H1 (cell line): ENCODE measurements around the gene CRKL. TPM values are rescaled to one million over a fixed set of nuclear protein-coding genes. Genes with fewer than 3 reads are reported as not detected.
A peak's percentile ranks its signal among the peaks of the same experiment; 100 is the strongest.

Experiments used
- BACH1 ChIP-seq: IDR thresholded peaks from 2 replicates; pipeline ENCODE4 v1.6.1; 2012; ENCODE audit warnings: low read length, improper control_type of control experiment
- CREB1 ChIP-seq: IDR thresholded peaks from 2 replicates; pipeline ENCODE4 v1.6.1; 2012; ENCODE audit warnings: inconsistent platforms
- CTBP2 ChIP-seq: IDR thresholded peaks from 2 replicates; pipeline ENCODE4 v1.7.0; 2011; ENCODE audit warnings: borderline replicate concordance, mild to moderate bottlenecking, moderate library complexity, mixed read lengths, low read length; ENCODE audit not compliant: insufficient read depth, insufficient read length
- EP300 ChIP-seq, 2 experiments: IDR thresholded peaks; 1 replicate in 1 of 2; 2 replicates in 1 of 2; pipeline ENCODE4 v1.6.1; 2011 to 2012; ENCODE audit warnings: low read depth in 2 of 2, low read length in 2 of 2, mild to moderate bottlenecking in 2 of 2, borderline replicate concordance in 1 of 2, inconsistent platforms in 1 of 2, moderate library complexity in 1 of 2
- GABPA ChIP-seq: IDR thresholded peaks from 2 replicates; pipeline ENCODE4 v1.6.1; 2011; ENCODE audit warnings: mild to moderate bottlenecking, low read length, moderate library complexity, borderline replicate concordance; ENCODE audit not compliant: insufficient read depth
- GTF2F1 ChIP-seq: IDR thresholded peaks from 2 replicates; pipeline ENCODE4 v1.6.1; 2012; ENCODE audit warnings: low read depth, low read length, improper control_type of control experiment, borderline replicate concordance
- KDM1A ChIP-seq: fragments of 200-600, 300-600 bp; sonication (generic); IDR thresholded peaks from 2 replicates; pipeline ENCODE4 v1.7.1; 2016; ENCODE audit warnings: mild to moderate bottlenecking, low read length, borderline replicate concordance
- KDM5A ChIP-seq: fragments of 200-600 bp; IDR thresholded peaks from 2 replicates; pipeline ENCODE4 v1.7.1; 2012; ENCODE audit warnings: mild to moderate bottlenecking, low read length, inconsistent platforms, mixed read lengths
- PHF8 ChIP-seq: fragments of 200-600 bp; sonication (generic); conservative IDR thresholded peaks from 2 replicates; pipeline ENCODE4 v1.7.1; 2012; ENCODE audit warnings: low read depth, mild to moderate bottlenecking, inconsistent platforms, low read length, moderate library complexity
- POLR2A ChIP-seq, 2 experiments: IDR thresholded peaks; 1 replicate in 1 of 2; 2 replicates in 1 of 2; pipeline ENCODE4 v1.6.1; 2011; ENCODE audit warnings: low read depth in 2 of 2, low read length in 2 of 2, mild to moderate bottlenecking in 2 of 2; ENCODE audit errors: control extremely low read depth in 1 of 2
- POLR2AphosphoS5 ChIP-seq: IDR thresholded peaks from 2 replicates; pipeline ENCODE4 v1.6.1; 2011; ENCODE audit warnings: low read depth, low read length
- RAD21 ChIP-seq, 2 experiments: IDR thresholded peaks in 1 of 2; conservative IDR thresholded peaks in 1 of 2; 2 replicates each; pipeline ENCODE4 v1.6.1; 2011; ENCODE audit warnings: low read depth in 2 of 2, low read length in 2 of 2, improper control_type of control experiment in 1 of 2, inconsistent platforms in 1 of 2, mild to moderate bottlenecking in 1 of 2, moderate library complexity in 1 of 2
- RBBP5 ChIP-seq: IDR thresholded peaks from 2 replicates; pipeline ENCODE4 v1.7.1; 2012; ENCODE audit warnings: low read depth, mild to moderate bottlenecking, inconsistent platforms, low read length, moderate library complexity, borderline replicate concordance
- RNF2 ChIP-seq: fragments of 200-900, 300-1000 bp; sonication (generic); IDR thresholded peaks from 2 replicates; pipeline ENCODE4 v1.7.1; 2016; ENCODE audit warnings: borderline replicate concordance, low read depth, mild to moderate bottlenecking, antibody characterized with exemption, low read length; ENCODE audit not compliant: poor library complexity, severe bottlenecking; ENCODE audit errors: missing control alignments
- SIRT6 ChIP-seq: IDR thresholded peaks from one replicate; pipeline ENCODE4 v1.7.1; 2012; ENCODE audit warnings: low read length, inconsistent platforms
- SIX5 ChIP-seq: IDR thresholded peaks from 2 replicates; pipeline ENCODE4 v1.6.1; 2011; ENCODE audit warnings: mild to moderate bottlenecking, low read depth, low read length
- SP4 ChIP-seq: IDR thresholded peaks from 2 replicates; pipeline ENCODE4 v1.6.1; 2012; ENCODE audit warnings: low read length, inconsistent platforms
- TAF1 ChIP-seq: IDR thresholded peaks from 2 replicates; pipeline ENCODE4 v1.6.1; 2011; ENCODE audit warnings: mild to moderate bottlenecking, low read depth, low read length
- TCF12 ChIP-seq: IDR thresholded peaks from 2 replicates; pipeline ENCODE4 v1.6.1; 2011; ENCODE audit warnings: low read depth, mild to moderate bottlenecking, low read length
- TEAD4 ChIP-seq: IDR thresholded peaks from 2 replicates; pipeline ENCODE4 v1.6.1; 2012; ENCODE audit warnings: low read depth, low read length, inconsistent platforms, mixed read lengths
- polyA plus RNA-seq, 7 experiments: library from polyadenylated mRNA; depleted of rRNA in 3 of 7; stranded (reverse) in 5 of 7; unstranded in 2 of 7; fragments of >200 nt in 5 of 7; fragments of 200-250 nt in 2 of 7; gene quantifications; 1 replicate in 5 of 7; 2 replicates in 1 of 7; 4 replicates in 1 of 7; pipeline versions ENCODE4 v1.2.1 to v1.2.3, GENCODE V29; 2011 to 2013; ENCODE audit warnings: missing spikeins in 2 of 7, mixed read lengths in 2 of 7
- total RNA-seq: library from RNA; stranded (reverse); fragmentation: NEBNext Ultra II Directional; extraction: Animal tissue kit (Norgen Biotek cat#: 25700); gene quantifications from 2 replicates; pipeline ENCODE4 v1.2.1, GENCODE V29; 2021
- TF ChIP-seq, protein P1 (sequence below): IDR thresholded peaks from 2 replicates; pipeline ENCODE4 v1.6.1; 2012; ENCODE audit warnings: inconsistent platforms
- TF ChIP-seq, protein P2 (sequence below): IDR thresholded peaks from 2 replicates; pipeline ENCODE4 v1.6.1; 2011; ENCODE audit warnings: low read length, improper control_type of control experiment
- TF ChIP-seq, protein P3 (sequence below): IDR thresholded peaks from 2 replicates; pipeline ENCODE4 v1.6.1; 2012; ENCODE audit warnings: inconsistent platforms

The CRKL gene
- total and polyA plus RNA-seq, 2 of the 8 experiments (the other 6 are each of a cell fraction or from before 2014, with no cell fraction given): 34.5 to 94.5 TPM

DNA sequence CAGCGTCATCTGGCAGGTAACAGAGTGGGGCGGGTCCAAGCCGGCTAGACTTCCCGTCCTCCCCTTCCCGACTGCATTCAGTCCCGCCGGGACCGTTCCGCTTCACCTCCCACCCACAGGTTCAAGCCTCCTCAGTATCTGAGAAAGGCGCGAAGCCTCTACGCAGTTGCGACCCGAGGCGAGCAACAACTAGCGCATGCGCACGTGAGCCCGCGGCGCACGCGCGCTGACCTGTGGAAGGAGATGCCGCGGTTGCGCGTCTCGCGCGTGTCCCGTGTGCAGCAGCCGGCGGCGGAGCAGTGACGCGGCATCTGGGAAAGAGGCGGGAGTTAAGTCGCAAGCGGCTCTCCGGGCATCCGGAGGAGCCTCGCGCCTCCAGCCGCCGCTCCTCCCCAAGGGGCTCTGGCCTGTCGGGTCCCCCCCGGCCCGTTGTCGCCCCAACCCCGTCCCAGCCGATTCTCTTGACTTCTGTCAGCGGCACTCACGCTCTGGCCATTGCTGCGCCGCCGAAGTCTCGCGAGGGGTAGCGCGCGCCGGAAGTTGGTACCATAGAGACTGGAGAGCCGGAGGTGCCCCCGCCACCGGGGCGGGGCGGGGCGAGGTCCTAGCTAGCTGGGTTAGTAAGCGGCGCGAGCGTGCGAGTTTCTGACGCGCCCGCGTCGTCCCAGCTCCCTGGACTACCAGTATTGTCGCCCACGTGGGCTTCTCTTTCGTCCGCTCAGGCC is 84.6 kb downstream of the CRKL start, which contains the start of gene THAP7 (continued):
- TF ChIP-seq SIX5 (no peak), EP300 (IDR thresholded peaks at IDR 0.05; ENCODE audit: borderline replicate concordance in 1 of 2, low read depth in 2 of 2, low read length in 2 of 2) (no peak), GABPA (no peak), BACH1 (no peak), CTBP2 (no peak), POLR2A (IDR thresholded peaks at IDR 0.05; ENCODE audit: control extremely low read depth in 1 of 2, low read depth in 2 of 2, low read length in 2 of 2) (peak; percentile 64 to 73), POLR2AphosphoS5 (no peak; the same call in none of the 2 replicates), KDM1A (no peak), CREB1 (peak; percentile 78), TCF12 (no peak), TEAD4 (no peak), RNF2 (no peak), KDM5A (no peak), RAD21 (IDR thresholded peaks at IDR 0.05 in 1 of 2, conservative IDR thresholded peaks at IDR 0.05 in 1 of 2; ENCODE audit: low read depth in 2 of 2, low read length in 2 of 2) (no peak), RBBP5 (no peak; the same call in 1 of the 2 replicates), PHF8 (peak; percentile 69), GTF2F1 (no peak), SP4 (no peak), SIRT6 (no peak), TAF1 (peak; percentile 65)
- TF ChIP-seq, protein P1, sequence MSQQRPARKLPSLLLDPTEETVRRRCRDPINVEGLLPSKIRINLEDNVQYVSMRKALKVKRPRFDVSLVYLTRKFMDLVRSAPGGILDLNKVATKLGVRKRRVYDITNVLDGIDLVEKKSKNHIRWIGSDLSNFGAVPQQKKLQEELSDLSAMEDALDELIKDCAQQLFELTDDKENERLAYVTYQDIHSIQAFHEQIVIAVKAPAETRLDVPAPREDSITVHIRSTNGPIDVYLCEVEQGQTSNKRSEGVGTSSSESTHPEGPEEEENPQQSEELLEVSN: peak; percentile 91
- TF ChIP-seq, protein P2, sequence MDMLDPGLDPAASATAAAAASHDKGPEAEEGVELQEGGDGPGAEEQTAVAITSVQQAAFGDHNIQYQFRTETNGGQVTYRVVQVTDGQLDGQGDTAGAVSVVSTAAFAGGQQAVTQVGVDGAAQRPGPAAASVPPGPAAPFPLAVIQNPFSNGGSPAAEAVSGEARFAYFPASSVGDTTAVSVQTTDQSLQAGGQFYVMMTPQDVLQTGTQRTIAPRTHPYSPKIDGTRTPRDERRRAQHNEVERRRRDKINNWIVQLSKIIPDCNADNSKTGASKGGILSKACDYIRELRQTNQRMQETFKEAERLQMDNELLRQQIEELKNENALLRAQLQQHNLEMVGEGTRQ: 0 out of 2 replicates have a peak, but pooled peaks have one; percentile 23
- TF ChIP-seq, protein P3, sequence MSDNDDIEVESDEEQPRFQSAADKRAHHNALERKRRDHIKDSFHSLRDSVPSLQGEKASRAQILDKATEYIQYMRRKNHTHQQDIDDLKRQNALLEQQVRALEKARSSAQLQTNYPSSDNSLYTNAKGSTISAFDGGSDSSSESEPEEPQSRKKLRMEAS: peak; percentile 90
